ENCODE measurements around the gene FLNA.
"Not testable (repeated sequence)": the region's sequence is repeated elsewhere in the genome, so short reads cannot be mapped to it uniquely, and the experiment has no call there.

The FLNA gene

GRCh38 chrX:154309041-154309775, 65.2 kb downstream of the FLNA start:
- no peak overlapping the region for H3K27ac ChIP-seq (ENCODE audit: low read depth, low read length)
- H3K9ac ChIP-seq (ENCODE audit: low read depth in 1 of 2, low read length in 2 of 2): no peak overlapping the region
- no peaks in the 10 kb centered on the region for H3K27me3 ChIP-seq (ENCODE audit: control insufficient read depth in 1 of 2, insufficient read depth in 2 of 2, low read length in 2 of 2)
- H3K4me1 ChIP-seq (ENCODE audit: control insufficient read depth in 1 of 2, insufficient read depth in 2 of 2, low read length in 2 of 2): no peaks in the 10 kb centered on the region
- no peaks in the 10 kb centered on the region for H3K9me3 ChIP-seq (ENCODE audit: control insufficient read depth in 1 of 2, low read length in 2 of 2)
- no peaks in the 10 kb centered on the region for H3K36me3 ChIP-seq (ENCODE audit: control insufficient read depth in 1 of 2, insufficient read depth in 2 of 2, low read length in 2 of 2)
- H3K4me3 ChIP-seq (ENCODE audit: low read depth in 1 of 2, low read length in 2 of 2): no peak overlapping the region

- Histone ChIP-seq H3K4me1 (ENCODE audit: control insufficient read depth in 1 of 2, insufficient read depth in 2 of 2, low read length in 2 of 2) (no peaks in the 10 kb centered on the region), H3K9ac (ENCODE audit: low read depth in 1 of 2, low read length in 2 of 2) (no peak overlapping the region), H3K9me3 (ENCODE audit: control insufficient read depth in 1 of 2, low read length in 2 of 2) (no peaks in the 10 kb centered on the region), H3K4me3 (ENCODE audit: low read depth in 1 of 2, low read length in 2 of 2) (no peak overlapping the region), H3K27me3 (ENCODE audit: control insufficient read depth in 1 of 2, insufficient read depth in 2 of 2, low read length in 2 of 2) (no peaks in the 10 kb centered on the region), H3K36me3 (ENCODE audit: control insufficient read depth in 1 of 2, insufficient read depth in 2 of 2, low read length in 2 of 2) (no peaks in the 10 kb centered on the region), H3K27ac (ENCODE audit: low read depth, low read length) (no peak overlapping the region)
These were observed 66.1 kb downstream of the FLNA start for GRCh38 chrX:154308108-154308946.

GRCh38 chrX:154307202-154307601, 67.2 kb downstream of the FLNA start:
- Histone ChIP-seq H3K9me3 (ENCODE audit: control insufficient read depth in 1 of 2, low read length in 2 of 2) (no peaks in the 10 kb centered on the region), H3K4me3 (ENCODE audit: low read depth in 1 of 2, low read length in 2 of 2) (no peak overlapping the region), H3K27ac (ENCODE audit: low read depth, low read length) (no peak overlapping the region), H3K36me3 (ENCODE audit: control insufficient read depth in 1 of 2, insufficient read depth in 2 of 2, low read length in 2 of 2) (no peaks in the 10 kb centered on the region), H3K4me1 (ENCODE audit: control insufficient read depth in 1 of 2, insufficient read depth in 2 of 2, low read length in 2 of 2) (no peaks in the 10 kb centered on the region), H3K9ac (ENCODE audit: low read depth in 1 of 2, low read length in 2 of 2) (no peak overlapping the region), H3K27me3 (ENCODE audit: control insufficient read depth in 1 of 2, insufficient read depth in 2 of 2, low read length in 2 of 2) (no peaks in the 10 kb centered on the region)

- Histone ChIP-seq H3K4me1 (ENCODE audit: control insufficient read depth in 1 of 2, insufficient read depth in 2 of 2, low read length in 2 of 2) (no peaks in the 10 kb centered on the region), H3K36me3 (ENCODE audit: control insufficient read depth in 1 of 2, insufficient read depth in 2 of 2, low read length in 2 of 2) (no peaks in the 10 kb centered on the region), H3K27ac (ENCODE audit: low read depth, low read length) (no peak overlapping the region), H3K9ac (ENCODE audit: low read depth in 1 of 2, low read length in 2 of 2) (no peak overlapping the region), H3K9me3 (ENCODE audit: control insufficient read depth in 1 of 2, low read length in 2 of 2) (no peaks in the 10 kb centered on the region), H3K4me3 (ENCODE audit: low read depth in 1 of 2, low read length in 2 of 2) (no peak overlapping the region), H3K27me3 (ENCODE audit: control insufficient read depth in 1 of 2, insufficient read depth in 2 of 2, low read length in 2 of 2) (no peaks in the 10 kb centered on the region)
These were observed 68.8 kb downstream of the FLNA start for GRCh38 chrX:154305541-154306205.

- Histone ChIP-seq H3K9me3 (ENCODE audit: control insufficient read depth in 1 of 2, low read length in 2 of 2) (no peaks in the 10 kb centered on the region), H3K9ac (ENCODE audit: low read depth in 1 of 2, low read length in 2 of 2) (no peak overlapping the region), H3K27ac (ENCODE audit: low read depth, low read length) (no peak overlapping the region), H3K4me3 (ENCODE audit: low read depth in 1 of 2, low read length in 2 of 2) (no peak overlapping the region), H3K36me3 (ENCODE audit: control insufficient read depth in 1 of 2, insufficient read depth in 2 of 2, low read length in 2 of 2) (no peaks in the 10 kb centered on the region), H3K4me1 (ENCODE audit: control insufficient read depth in 1 of 2, insufficient read depth in 2 of 2, low read length in 2 of 2) (no peaks in the 10 kb centered on the region), H3K27me3 (ENCODE audit: control insufficient read depth in 1 of 2, insufficient read depth in 2 of 2, low read length in 2 of 2) (no peaks in the 10 kb centered on the region)
These were observed 69.6 kb downstream of the FLNA start for GRCh38 chrX:154304846-154305245.

GRCh38 chrX:154303476-154303875, 71.0 kb downstream of the FLNA start:
- no peaks in the 10 kb centered on the region for H3K36me3 ChIP-seq (ENCODE audit: control insufficient read depth in 1 of 2, insufficient read depth in 2 of 2, low read length in 2 of 2)
- H3K27ac ChIP-seq (ENCODE audit: low read depth, low read length): no peak overlapping the region
- H3K4me1 ChIP-seq (ENCODE audit: control insufficient read depth in 1 of 2, insufficient read depth in 2 of 2, low read length in 2 of 2): no peaks in the 10 kb centered on the region
- H3K27me3 ChIP-seq (ENCODE audit: control insufficient read depth in 1 of 2, insufficient read depth in 2 of 2, low read length in 2 of 2): no peaks in the 10 kb centered on the region
- H3K4me3 ChIP-seq (ENCODE audit: low read depth in 1 of 2, low read length in 2 of 2): no peak overlapping the region
- H3K9ac ChIP-seq (ENCODE audit: low read depth in 1 of 2, low read length in 2 of 2): no peak overlapping the region
- no peaks in the 10 kb centered on the region for H3K9me3 ChIP-seq (ENCODE audit: control insufficient read depth in 1 of 2, low read length in 2 of 2)

GRCh38 chrX:154302998-154303397, 71.4 kb downstream of the FLNA start:
- H3K9ac ChIP-seq (ENCODE audit: low read depth in 1 of 2, low read length in 2 of 2); H3K27ac ChIP-seq (ENCODE audit: low read depth, low read length); H3K4me3 ChIP-seq (ENCODE audit: low read depth in 1 of 2, low read length in 2 of 2); H3K9me3 ChIP-seq (ENCODE audit: control insufficient read depth in 1 of 2, low read length in 2 of 2); H3K36me3 ChIP-seq (ENCODE audit: control insufficient read depth in 1 of 2, insufficient read depth in 2 of 2, low read length in 2 of 2); H3K27me3 ChIP-seq (ENCODE audit: control insufficient read depth in 1 of 2, insufficient read depth in 2 of 2, low read length in 2 of 2); H3K4me1 ChIP-seq (ENCODE audit: control insufficient read depth in 1 of 2, insufficient read depth in 2 of 2, low read length in 2 of 2): not testable (repeated sequence)

- Histone ChIP-seq H3K4me1 (ENCODE audit: control insufficient read depth in 1 of 2, insufficient read depth in 2 of 2, low read length in 2 of 2) (no peaks in the 10 kb centered on the region), H3K4me3 (ENCODE audit: low read depth in 1 of 2, low read length in 2 of 2) (no peak overlapping the region), H3K27me3 (ENCODE audit: control insufficient read depth in 1 of 2, insufficient read depth in 2 of 2, low read length in 2 of 2) (no peaks in the 10 kb centered on the region)
These were observed 73.6 kb downstream of the FLNA start for GRCh38 chrX:154300816-154301215.

More at GRCh38 chrX:154300816-154301215, 73.6 kb downstream of the FLNA start:
- Histone ChIP-seq H3K36me3 (ENCODE audit: control insufficient read depth in 1 of 2, insufficient read depth in 2 of 2, low read length in 2 of 2) (no peaks in the 10 kb centered on the region), H3K9ac (ENCODE audit: low read depth in 1 of 2, low read length in 2 of 2) (no peak overlapping the region), H3K27ac (ENCODE audit: low read depth, low read length) (no peak overlapping the region), H3K9me3 (ENCODE audit: control insufficient read depth in 1 of 2, low read length in 2 of 2) (no peaks in the 10 kb centered on the region)
